A549 (cell line): Measurements from ENCODE around the gene SMARCB1.

Source experiments
- CBX8 ChIP-seq: fragments of 200-600 bp; sonication (generic); IDR thresholded peaks from 2 replicates; pipeline ENCODE4 v1.6.1; 2016
- CHD2 ChIP-seq: fragments of 150-350 bp; IDR thresholded peaks from 2 replicates; pipeline ENCODE4 v1.6.1; 2014; ENCODE audit warnings: low read length; ENCODE audit not compliant: partially characterized antibody
- CHD4 ChIP-seq: fragments of 200-600 bp; sonication (generic); IDR thresholded peaks from 2 replicates; pipeline ENCODE4 v1.6.1; 2016; ENCODE audit warnings: antibody characterized with exemption, mild to moderate bottlenecking, borderline replicate concordance
- CTCF ChIP-seq: fragments of >200 bp; sonication (Bioruptor Twin); formaldehyde crosslinking; IDR thresholded peaks from 3 replicates; pipeline ENCODE4 v1.5.1; 2016
- EP300 ChIP-seq, 2 experiments: fragments of >200 bp; sonication (Bioruptor Twin); formaldehyde crosslinking; IDR thresholded peaks; 2 replicates in 1 of 2; 3 replicates in 1 of 2; pipeline ENCODE4 v1.6.1; 2016 to 2017
- NR3C1 ChIP-seq: fragments of >200 bp; sonication (Bioruptor Twin); formaldehyde crosslinking; IDR thresholded peaks from 3 replicates; pipeline ENCODE4 v1.6.1; 2017
- POLR2A ChIP-seq: IDR thresholded peaks from 2 replicates; pipeline ENCODE4 v1.6.1; 2012; ENCODE audit warnings: mild to moderate bottlenecking, low read length
- RAD21 ChIP-seq, 2 experiments: fragments of >200 bp in 1 of 2; sonication (Bioruptor Twin) in 1 of 2; formaldehyde crosslinking in 1 of 2; IDR thresholded peaks in 1 of 2; conservative IDR thresholded peaks in 1 of 2; 2 replicates in 1 of 2; 3 replicates in 1 of 2; pipeline ENCODE4 v1.6.1; 2012 to 2018; ENCODE audit warnings: inconsistent platforms in 1 of 2
- SREBF2 ChIP-seq: fragments of 450-650 bp; IDR thresholded peaks from 2 replicates; pipeline ENCODE4 v1.6.1; 2014; ENCODE audit warnings: mild to moderate bottlenecking, moderate library complexity

- TF ChIP-seq POLR2A (no peak), CTCF (no peak), SREBF2 (no peak), NR3C1 (no peak), CHD4 (no peak), RAD21 (conservative IDR thresholded peaks at IDR 0.05 in 1 of 2, IDR thresholded peaks at IDR 0.05 in 1 of 2) (no peak), CBX8 (no peak), EP300 (IDR thresholded peaks at IDR 0.05) (no peak), CHD2 (no peak)
These were observed 63.4 kb downstream of the SMARCB1 start for GRCh38 chr22:23850136-23850611.
